ENCODE data around the gene TMEM106B. TPM values are rescaled to one million over a fixed set of nuclear protein-coding genes. Genes with fewer than 3 reads are reported as not detected.

TMEM106B gene
- total RNA-seq, 1 donor from 2014 or later, result 22.1 TPM

DNA sequence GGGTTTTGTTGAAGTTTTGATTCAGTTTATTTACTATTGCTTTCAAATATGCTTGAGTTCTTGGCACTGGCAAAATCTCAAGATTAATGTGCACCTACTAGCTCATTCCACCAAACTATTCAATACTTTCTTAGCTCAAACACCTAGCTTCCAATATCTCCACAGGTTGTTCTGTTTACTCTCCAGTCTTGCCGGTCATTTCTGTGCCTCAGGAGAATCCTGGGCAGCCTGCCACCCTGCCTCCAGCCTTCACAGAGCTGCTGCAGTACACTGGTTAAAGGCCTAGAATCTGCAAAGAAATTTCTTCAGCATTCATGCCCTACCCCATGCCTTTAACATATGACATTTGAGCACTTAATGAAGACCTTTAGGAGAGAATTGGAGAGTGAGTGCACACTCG is 4.0 kb upstream of the TMEM106B start:
- Mint-ChIP-seq H3K36me3 (ENCODE audit: low read depth) (peaks cover 9% of the 10 kb centered on the region), H3K27me3 (peaks cover 13% of the 10 kb centered on the region), H3K9me3 (no peaks in the 10 kb centered on the region), H3K4me3 (no peak overlapping the region), H3K27ac (no peak overlapping the region), H3K4me1 (peaks cover 12% of the 10 kb centered on the region)
- CTCF ChIA-PET, result no interaction called here
- POLR2A ChIA-PET, result no interaction called here
- no peak for ATAC-seq (ENCODE audit: low read depth)
- DNase-seq, result no peak
- TF ChIP-seq, protein P1, sequence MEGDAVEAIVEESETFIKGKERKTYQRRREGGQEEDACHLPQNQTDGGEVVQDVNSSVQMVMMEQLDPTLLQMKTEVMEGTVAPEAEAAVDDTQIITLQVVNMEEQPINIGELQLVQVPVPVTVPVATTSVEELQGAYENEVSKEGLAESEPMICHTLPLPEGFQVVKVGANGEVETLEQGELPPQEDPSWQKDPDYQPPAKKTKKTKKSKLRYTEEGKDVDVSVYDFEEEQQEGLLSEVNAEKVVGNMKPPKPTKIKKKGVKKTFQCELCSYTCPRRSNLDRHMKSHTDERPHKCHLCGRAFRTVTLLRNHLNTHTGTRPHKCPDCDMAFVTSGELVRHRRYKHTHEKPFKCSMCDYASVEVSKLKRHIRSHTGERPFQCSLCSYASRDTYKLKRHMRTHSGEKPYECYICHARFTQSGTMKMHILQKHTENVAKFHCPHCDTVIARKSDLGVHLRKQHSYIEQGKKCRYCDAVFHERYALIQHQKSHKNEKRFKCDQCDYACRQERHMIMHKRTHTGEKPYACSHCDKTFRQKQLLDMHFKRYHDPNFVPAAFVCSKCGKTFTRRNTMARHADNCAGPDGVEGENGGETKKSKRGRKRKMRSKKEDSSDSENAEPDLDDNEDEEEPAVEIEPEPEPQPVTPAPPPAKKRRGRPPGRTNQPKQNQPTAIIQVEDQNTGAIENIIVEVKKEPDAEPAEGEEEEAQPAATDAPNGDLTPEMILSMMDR (IDR thresholded peaks at IDR 0.05), result no peak
- intact Hi-C loops (cut with micrococcal nuclease), result no loop called here

GRCh38 chr7:12209221-12209620 is 1.9 kb upstream of the TMEM106B start:
- Mint-ChIP-seq H3K9me3 (no peaks in the 10 kb centered on the region), H3K36me3 (ENCODE audit: low read depth) (peaks cover 10% of the 10 kb centered on the region), H3K4me1 (peaks cover 21% of the 10 kb centered on the region), H3K4me3 (no peak overlapping the region), H3K27me3 (peaks cover 10% of the 10 kb centered on the region), H3K27ac (no peak overlapping the region)
- ChIA-PET POLR2A (no interaction called here), CTCF (no interaction called here)
- intact Hi-C loops (cut with micrococcal nuclease), result no loop called here
- ATAC-seq (ENCODE audit: low read depth) (no peak), DNase-seq (no peak)
- TF ChIP-seq, protein P1 (IDR thresholded peaks at IDR 0.05), result no peak

- CTCF ChIA-PET, result interaction anchor here (1.2 kb wide), 1 partner anchor 112 kb away, joined by 3 read pairs; no protein-coding TSS in a partner anchor
- Mint-ChIP-seq H3K4me1 (peaks cover 21% of the 10 kb centered on the region), H3K4me3 (peak overlapping the region; percentile 91), H3K36me3 (ENCODE audit: low read depth) (peaks cover 16% of the 10 kb centered on the region), H3K27me3 (peaks cover 8% of the 10 kb centered on the region), H3K9me3 (no peaks in the 10 kb centered on the region), H3K27ac (peak overlapping the region; percentile 90)
- DNase-seq (peak; percentile 41), ATAC-seq (ENCODE audit: low read depth) (peak; percentile 35)
- intact Hi-C loops (cut with micrococcal nuclease), result loop anchor here (1.0 to 5.0 kb wide), 7 partner anchors 13 to 1270 kb away; a partner anchor contains a TSS
- TF ChIP-seq, protein P1 (IDR thresholded peaks at IDR 0.05), result no peak
- POLR2A ChIA-PET, result interaction anchor here (0.5 to 2.5 kb wide), 5 partner anchors 46 to 1270 kb away, joined by 4 to 12 read pairs (median 7); partner anchors contain the start of gene ARL4A
Measured at GRCh38 chr7:12210179-12211053, 678 bp upstream of the TMEM106B start.

GRCh38 chr7:12211711-12212485 is 804 bp downstream of the TMEM106B start:
- no peak for DNase-seq
- ChIA-PET CTCF (no interaction called here), POLR2A (interaction anchor here (0.6 to 2.5 kb wide), 6 partner anchors 8 to 1272 kb away, joined by 3 to 12 read pairs (median 6); partner anchors contain the start of gene ARL4A)
- Mint-ChIP-seq H3K27me3 (peaks cover 8% of the 10 kb centered on the region), H3K9me3 (no peaks in the 10 kb centered on the region), H3K27ac (peak overlapping the region; percentile 90), H3K36me3 (ENCODE audit: low read depth) (peaks cover 27% of the 10 kb centered on the region), H3K4me1 (peaks cover 21% of the 10 kb centered on the region), H3K4me3 (peak overlapping the region; percentile 91)
- ATAC-seq (ENCODE audit: low read depth), result no peak
- TF ChIP-seq, protein P1 (IDR thresholded peaks at IDR 0.05), result no peak
- intact Hi-C loops (cut with micrococcal nuclease), result loop anchor here (1.0 to 5.0 kb wide), 7 partner anchors 11 to 1272 kb away; a partner anchor contains a TSS

DNA sequence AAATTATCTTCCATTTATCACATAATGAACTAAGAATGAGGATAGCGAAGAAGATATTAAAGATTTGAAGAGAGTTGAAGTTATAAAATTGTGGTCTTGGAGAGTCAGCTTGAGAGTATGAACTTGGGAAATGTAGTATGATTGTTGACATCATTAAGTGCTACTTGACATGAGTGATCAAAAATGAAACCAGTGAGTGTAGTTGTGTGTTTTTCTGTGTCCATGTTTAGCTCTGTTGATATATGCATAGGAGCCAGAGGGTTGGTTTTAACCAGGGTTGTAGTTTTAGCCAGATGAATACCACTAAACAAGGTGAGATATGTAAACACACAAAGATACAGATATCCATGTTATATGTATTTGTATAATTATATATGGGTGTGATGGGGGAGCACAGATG is 6.2 kb downstream of the TMEM106B start:
- TF ChIP-seq, protein P1 (IDR thresholded peaks at IDR 0.05), result no peak
- Mint-ChIP-seq H3K9me3 (no peaks in the 10 kb centered on the region), H3K4me3 (no peak overlapping the region), H3K27ac (no peak overlapping the region), H3K36me3 (ENCODE audit: low read depth) (peaks cover 51% of the 10 kb centered on the region), H3K4me1 (peaks cover 13% of the 10 kb centered on the region), H3K27me3 (no peaks in the 10 kb centered on the region)
- ChIA-PET POLR2A (no interaction called here), CTCF (no interaction called here)
- intact Hi-C loops (cut with micrococcal nuclease), result no loop called here
- DNase-seq (no peak), ATAC-seq (ENCODE audit: low read depth) (no peak)

Measured in activated B cell treated with CpG ODN at 0.5 μM for 24 hours (primary cell).